Esophagus muscularis mucosa (tissue), 4 donors: ENCODE measurements around the gene MELTF. TPM values are rescaled to one million over a fixed set of nuclear protein-coding genes. Genes with fewer than 3 reads are reported as not detected.

ENCODE experiments used
- DNase-seq: peaks from one replicate; pipeline ENCODE4 v3.0.0-alpha.2; 2017; ENCODE audit errors: extremely low spot score
- H3K27ac ChIP-seq, 4 donors: fragments of 200-600 bp; sonication (generic); replicated peaks in 1 of 4; 1 replicate in 3 of 4; 2 replicates in 1 of 4; pipeline ENCODE4 v1.5.1; 2016 to 2019; ENCODE audit warnings: mild to moderate bottlenecking in 1 of 4
- H3K27me3 ChIP-seq, 4 donors: fragments of 200-600 bp; sonication (generic); one replicate each; pipeline versions ENCODE4 v1.5.1 to v1.6.0; 2016 to 2019
- H3K36me3 ChIP-seq, 4 donors: fragments of 200-600 bp; sonication (generic); one replicate each; pipeline ENCODE4 v1.5.1; 2016 to 2019
- H3K4me1 ChIP-seq, 4 donors: fragments of 200-600 bp; sonication (generic); one replicate each; pipeline ENCODE4 v1.5.1; 2016 to 2019
- H3K4me3 ChIP-seq, 4 donors: fragments of 200-600 bp; sonication (generic); 1 replicate in 2 of 4; 2 replicates in 2 of 4; pipeline ENCODE4 v1.5.1; 2016 to 2019; ENCODE audit warnings: mild to moderate bottlenecking in 4 of 4, moderate library complexity in 1 of 4
- H3K9me3 ChIP-seq, 4 donors: fragments of 200-600 bp; sonication (generic); 1 replicate in 3 of 4; 2 replicates in 1 of 4; pipeline ENCODE4 v1.5.1; 2016 to 2019
- EP300 ChIP-seq: sonication (generic); formaldehyde crosslinking; IDR thresholded peaks from one replicate; pipeline ENCODE4 v1.6.1; 2017; ENCODE audit warnings: antibody characterized with exemption
- POLR2A ChIP-seq: fragments of 450-650 bp; IDR thresholded peaks from one replicate; pipeline ENCODE4 v1.6.1; 2017; ENCODE audit warnings: antibody characterized with exemption, moderate library complexity, mild to moderate bottlenecking, low read depth
- POLR2AphosphoS5 ChIP-seq, 2 donors: sonication (generic); formaldehyde crosslinking; IDR thresholded peaks; one replicate each; pipeline ENCODE4 v1.6.1; 2017; ENCODE audit warnings: antibody characterized with exemption in 2 of 2
- WGBS: methylation state at CpG from one replicate; pipeline ENCODE4 v1.1.5; 2018; 5-methylcytosine and 5-hydroxymethylcytosine counted together
- intact Hi-C: fragments of 100-400 bp; cut with DNase I; formaldehyde crosslinking; loops from one replicate; pipeline ENCODE4 v1.15.1; 2023
- total RNA-seq, 4 donors: library from RNA; depleted of rRNA; stranded (reverse); fragments of >200 nt; gene quantifications; one replicate each; pipeline versions ENCODE4 v1.1.0 to v1.2.1, GENCODE V29; 2016
- TF ChIP-seq, protein P1 (sequence below), 3 experiments: fragments of 200-600 bp in 2 of 3; fragments of 450-650 bp in 1 of 3; sonication (generic) in 2 of 3; IDR thresholded peaks; one replicate each; pipeline ENCODE4 v1.5.1; 2017 to 2019; ENCODE audit warnings: antibody characterized with exemption in 3 of 3, mild to moderate bottlenecking in 2 of 3, moderate library complexity in 1 of 3

Gene MELTF
- total RNA-seq, 4 donors from 2014 or later, result 3.6 to 9.1 (median 4.5) TPM

DNA sequence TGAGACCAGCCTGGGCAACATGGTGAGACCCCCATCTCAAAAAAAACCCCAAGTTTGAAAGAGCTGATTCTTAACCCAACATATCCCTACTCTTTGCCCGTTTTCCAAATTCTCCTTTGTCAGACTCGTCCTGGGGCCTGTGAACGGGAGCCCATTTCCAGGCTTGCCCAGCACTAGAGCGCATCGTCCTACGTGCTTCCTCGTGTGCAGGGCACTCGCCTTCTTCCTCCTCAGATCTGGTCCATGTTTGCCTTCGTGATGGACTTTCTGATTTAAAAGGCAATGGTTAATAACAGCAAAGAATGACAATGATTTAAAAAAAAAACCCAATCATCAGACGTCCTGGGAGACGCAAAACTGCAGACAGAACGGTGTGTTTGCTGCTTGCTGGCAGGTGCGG lies 10.1 kb downstream of the MELTF start:
- WGBS, result 91% methylated on average over 13 of the region's 13 CpGs

DNA sequence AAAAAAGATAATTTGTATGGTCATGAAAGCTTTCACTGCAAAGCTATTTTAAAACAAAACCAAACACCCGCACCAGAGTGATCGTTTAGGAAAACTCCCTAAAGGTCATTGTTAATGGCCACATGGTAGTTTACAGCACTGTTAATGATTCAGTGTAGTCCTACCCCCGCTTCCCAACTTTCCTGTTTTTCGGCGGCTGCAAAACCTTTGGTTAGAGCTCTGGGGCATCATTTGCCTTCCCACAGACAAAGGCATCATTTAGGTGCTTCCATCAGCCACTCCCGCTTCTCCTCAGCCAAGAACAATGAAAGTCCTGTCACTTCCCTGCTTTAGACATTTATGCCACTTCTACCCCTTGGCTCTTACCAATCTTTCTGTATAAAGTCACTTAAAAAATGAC lies 10.6 kb downstream of the MELTF start:
- intact Hi-C loops, result no loop called here
- TF ChIP-seq POLR2A (no peak), POLR2AphosphoS5 (IDR thresholded peaks at IDR 0.05) (no peak), EP300 (no peak)
- TF ChIP-seq, protein P1, sequence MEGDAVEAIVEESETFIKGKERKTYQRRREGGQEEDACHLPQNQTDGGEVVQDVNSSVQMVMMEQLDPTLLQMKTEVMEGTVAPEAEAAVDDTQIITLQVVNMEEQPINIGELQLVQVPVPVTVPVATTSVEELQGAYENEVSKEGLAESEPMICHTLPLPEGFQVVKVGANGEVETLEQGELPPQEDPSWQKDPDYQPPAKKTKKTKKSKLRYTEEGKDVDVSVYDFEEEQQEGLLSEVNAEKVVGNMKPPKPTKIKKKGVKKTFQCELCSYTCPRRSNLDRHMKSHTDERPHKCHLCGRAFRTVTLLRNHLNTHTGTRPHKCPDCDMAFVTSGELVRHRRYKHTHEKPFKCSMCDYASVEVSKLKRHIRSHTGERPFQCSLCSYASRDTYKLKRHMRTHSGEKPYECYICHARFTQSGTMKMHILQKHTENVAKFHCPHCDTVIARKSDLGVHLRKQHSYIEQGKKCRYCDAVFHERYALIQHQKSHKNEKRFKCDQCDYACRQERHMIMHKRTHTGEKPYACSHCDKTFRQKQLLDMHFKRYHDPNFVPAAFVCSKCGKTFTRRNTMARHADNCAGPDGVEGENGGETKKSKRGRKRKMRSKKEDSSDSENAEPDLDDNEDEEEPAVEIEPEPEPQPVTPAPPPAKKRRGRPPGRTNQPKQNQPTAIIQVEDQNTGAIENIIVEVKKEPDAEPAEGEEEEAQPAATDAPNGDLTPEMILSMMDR (IDR thresholded peaks at IDR 0.05), result no peak
- no peak overlapping the region for H3K4me3 ChIP-seq
- peaks cover 0 to 6% (median 3%) of the 10 kb centered on the region in 4 donors for H3K4me1 ChIP-seq
- H3K27ac ChIP-seq, result no peak overlapping the region
- H3K9me3 ChIP-seq, result no peaks in the 10 kb centered on the region
- H3K27me3 ChIP-seq, result peaks cover 0 to 24% (median 0%) of the 10 kb centered on the region in 4 donors
- DNase-seq, result no peak
- H3K36me3 ChIP-seq, result no peaks in the 10 kb centered on the region
- 66% methylated on average over 6 of the region's 6 CpGs for WGBS

More for the DNA sequence above, 10.1 kb downstream of the MELTF start:
- peaks cover 0 to 6% (median 3%) of the 10 kb centered on the region in 4 donors for H3K4me1 ChIP-seq
- peaks cover 0 to 28% (median 0%) of the 10 kb centered on the region in 4 donors for H3K27me3 ChIP-seq
- intact Hi-C loops, result no loop called here
- no peak overlapping the region for H3K27ac ChIP-seq
- TF ChIP-seq, protein P1 (IDR thresholded peaks at IDR 0.05), result no peak
- no peak for TF ChIP-seq POLR2A
- TF ChIP-seq EP300, result no peak
- TF ChIP-seq POLR2AphosphoS5 (IDR thresholded peaks at IDR 0.05), result no peak
- no peak overlapping the region for H3K4me3 ChIP-seq
- no peak for DNase-seq
- H3K9me3 ChIP-seq, result no peaks in the 10 kb centered on the region
- no peaks in the 10 kb centered on the region for H3K36me3 ChIP-seq

DNA sequence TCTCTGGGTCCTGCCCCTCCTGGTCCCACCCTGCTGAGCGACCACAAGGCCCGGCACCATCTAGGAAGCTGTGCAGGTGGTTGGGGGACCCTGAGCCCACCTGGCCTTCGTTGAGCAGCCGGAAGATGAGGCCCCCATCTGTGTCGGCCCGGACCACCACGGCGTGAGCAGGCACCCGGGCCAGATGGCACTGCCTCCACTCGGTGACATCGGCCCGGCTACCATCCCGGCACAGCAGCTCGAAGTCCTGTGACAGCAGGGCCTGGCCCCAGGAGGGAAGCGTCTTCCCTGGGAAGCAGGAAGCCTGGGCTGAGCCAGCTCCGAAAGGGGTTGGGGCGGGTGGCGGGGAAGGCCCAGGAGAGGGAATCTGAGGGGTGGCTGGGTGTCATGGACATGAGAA lies 12.6 kb downstream of the MELTF start:
- WGBS, result 95% methylated on average over 3 of the region's 18 CpGs

DNA sequence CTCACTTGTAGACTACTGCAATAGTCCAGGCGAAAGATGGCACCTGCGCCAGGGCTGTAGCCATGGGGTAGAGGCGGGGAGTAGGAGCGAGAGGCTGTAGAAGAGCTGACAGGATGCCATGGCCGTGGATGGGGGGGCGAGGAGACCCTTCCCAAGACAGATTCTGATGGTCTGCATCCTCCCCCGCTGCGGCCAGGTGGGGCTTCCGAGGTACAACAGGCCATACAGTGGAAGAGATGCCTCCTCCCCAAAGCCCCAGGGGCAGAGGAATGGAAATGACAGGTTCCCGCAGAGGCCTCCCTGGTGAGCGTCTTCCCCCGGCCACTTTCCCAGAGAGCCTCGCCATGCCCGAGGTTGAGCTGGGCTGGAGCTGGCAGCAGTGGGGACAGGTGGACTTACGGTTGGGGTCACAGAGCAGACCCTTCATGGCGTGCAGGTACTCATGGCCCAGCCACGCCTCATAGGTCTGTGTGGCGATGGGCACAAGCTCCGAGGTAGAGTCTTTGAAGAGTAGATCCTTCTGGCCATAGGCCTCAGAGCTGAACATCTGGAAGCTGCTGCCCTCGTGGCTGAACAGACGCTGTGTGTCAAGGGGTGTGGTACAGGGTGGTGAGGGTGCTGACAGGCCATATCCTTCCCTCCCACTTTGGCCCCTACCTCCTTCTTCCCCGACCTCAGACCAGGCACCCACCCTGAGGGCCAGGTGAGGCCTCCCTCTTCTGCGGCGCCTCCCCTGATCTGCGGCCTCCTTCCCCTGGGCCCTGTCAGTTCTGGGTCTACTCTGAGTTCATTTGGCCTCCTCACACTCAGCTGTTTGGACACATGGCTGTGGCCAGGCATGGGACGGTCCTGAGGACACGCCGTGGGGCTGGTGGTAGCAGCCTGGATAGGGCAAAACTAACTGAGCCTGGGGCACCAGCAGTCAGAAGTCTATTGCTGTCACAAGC lies 13.6 kb downstream of the MELTF start:
- no peaks in the 10 kb centered on the region for H3K4me1 ChIP-seq
- intact Hi-C loops, result no loop called here
- no peaks in the 10 kb centered on the region for H3K9me3 ChIP-seq
- peaks cover 0 to 7% (median 0%) of the 10 kb centered on the region in 4 donors for H3K27me3 ChIP-seq
- DNase-seq, result no peak
- TF ChIP-seq EP300, result no peak
- TF ChIP-seq POLR2AphosphoS5 (IDR thresholded peaks at IDR 0.05), result no peak
- no peak for TF ChIP-seq POLR2A
- TF ChIP-seq, protein P1 (IDR thresholded peaks at IDR 0.05), result no peak
- no peaks in the 10 kb centered on the region for H3K36me3 ChIP-seq
- H3K27ac ChIP-seq, result no peak overlapping the region
- H3K4me3 ChIP-seq, result no peak overlapping the region
- 94% methylated on average over 16 of the region's 28 CpGs for WGBS

More for the DNA sequence above, 12.6 kb downstream of the MELTF start:
- intact Hi-C loops, result no loop called here
- TF ChIP-seq, protein P1 (IDR thresholded peaks at IDR 0.05), result no peak
- TF ChIP-seq EP300, result no peak
- no peak for TF ChIP-seq POLR2AphosphoS5 (IDR thresholded peaks at IDR 0.05)
- TF ChIP-seq POLR2A, result no peak
- H3K27me3 ChIP-seq, result peaks cover 0 to 4% (median 0%) of the 10 kb centered on the region in 4 donors
- H3K36me3 ChIP-seq, result no peaks in the 10 kb centered on the region
- no peaks in the 10 kb centered on the region for H3K4me1 ChIP-seq
- no peaks in the 10 kb centered on the region for H3K9me3 ChIP-seq
- no peak for DNase-seq
- H3K27ac ChIP-seq, result no peak overlapping the region
- no peak overlapping the region for H3K4me3 ChIP-seq
